Neural progenitor cell (in vitro differentiated cells): Measurements from ENCODE around the gene NHLRC1. TPM values are rescaled to one million over a fixed set of nuclear protein-coding genes. Genes with fewer than 3 reads are reported as not detected.

Experiments
- DNase-seq: peaks from one replicate; pipeline ENCODE4 v3.0.0-alpha.2; 2016; ENCODE audit warnings: low spot score
- H2AFZ ChIP-seq: fragments of 200-600 bp; sonication (generic); replicated peaks from 2 replicates; pipeline ENCODE4 v1.6.1; 2016; ENCODE audit warnings: antibody characterized with exemption
- H3F3A ChIP-seq: fragments of 200-600 bp; sonication (generic); 2 replicates; pipeline ENCODE4 v1.6.1; 2016; ENCODE audit warnings: antibody characterized with exemption, low read depth
- H3K27ac ChIP-seq: fragments of 200-600 bp; sonication (generic); 2 replicates; pipeline ENCODE4 v1.5.1; 2016; ENCODE audit warnings: mild to moderate bottlenecking
- H3K27me3 ChIP-seq: fragments of 200-600 bp; sonication (generic); 2 replicates; pipeline ENCODE4 v1.6.1; 2016; ENCODE audit warnings: mild to moderate bottlenecking, moderate library complexity
- H3K36me3 ChIP-seq: fragments of 200-600 bp; sonication (generic); 2 replicates; pipeline ENCODE4 v1.5.1; 2016
- H3K4me1 ChIP-seq: fragments of 200-600 bp; sonication (generic); 2 replicates; pipeline ENCODE4 v1.6.1; 2016; ENCODE audit warnings: mixed run types
- H3K4me2 ChIP-seq: fragments of 200-600 bp; sonication (generic); 2 replicates; pipeline ENCODE4 v1.6.1; 2016
- H3K4me3 ChIP-seq: fragments of 200-600 bp; sonication (generic); 2 replicates; pipeline ENCODE4 v1.5.1; 2016
- H3K79me2 ChIP-seq: fragments of 200-600 bp; sonication (generic); 2 replicates; pipeline ENCODE4 v1.6.1; 2016; ENCODE audit warnings: low read depth
- H3K9ac ChIP-seq: fragments of 200-600 bp; sonication (generic); 2 replicates; pipeline ENCODE4 v1.6.1; 2016
- H3K9me3 ChIP-seq: fragments of 200-600 bp; sonication (generic); 2 replicates; pipeline ENCODE4 v1.5.1; 2016; ENCODE audit warnings: low read depth
- H4K20me1 ChIP-seq: fragments of 200-600 bp; sonication (generic); 2 replicates; pipeline ENCODE4 v1.6.1; 2016; ENCODE audit warnings: low read depth
- H3K27ac Mint-ChIP-seq: 3 replicates; pipeline ENCODE4 v1.8.0; 2021; ENCODE audit warnings: mixed read lengths
- H3K27me3 Mint-ChIP-seq: 2 replicates; pipeline ENCODE4 v1.8.0; 2022; ENCODE audit warnings: low read depth, mild to moderate bottlenecking, inconsistent platforms, moderate library complexity, mixed read lengths; ENCODE audit not compliant: insufficient read depth
- H3K36me3 Mint-ChIP-seq: 3 replicates; pipeline ENCODE4 v1.8.0; 2021; ENCODE audit warnings: mixed read lengths
- H3K4me1 Mint-ChIP-seq: 3 replicates; pipeline ENCODE4 v1.8.0; 2021; ENCODE audit warnings: mixed read lengths
- H3K4me3 Mint-ChIP-seq: 3 replicates; pipeline ENCODE4 v1.8.0; 2021; ENCODE audit warnings: mild to moderate bottlenecking, moderate library complexity, mixed read lengths
- H3K9me3 Mint-ChIP-seq: 3 replicates; pipeline ENCODE4 v1.8.0; 2020; ENCODE audit warnings: mixed read lengths
- CTCF ChIP-seq: fragments of 200-600 bp; sonication (generic); IDR thresholded peaks from 2 replicates; pipeline ENCODE4 v1.5.1; 2017; ENCODE audit warnings: antibody characterized with exemption, mild to moderate bottlenecking
- EZH2 ChIP-seq: fragments of 200-600 bp; sonication (generic); IDR thresholded peaks from 2 replicates; pipeline ENCODE4 v1.6.1; 2017; ENCODE audit warnings: antibody characterized with exemption, mild to moderate bottlenecking, moderate library complexity
- EZH2phosphoT487 ChIP-seq: fragments of 200-600 bp; sonication (generic); IDR thresholded peaks from 2 replicates; pipeline ENCODE4 v1.6.1; 2017; ENCODE audit warnings: antibody characterized with exemption
- total RNA-seq: library from RNA; depleted of rRNA; stranded (reverse); fragments of >200 nt; gene quantifications from 2 replicates; pipeline ENCODE4 v1.2.3, GENCODE V29; 2015; ENCODE audit warnings: low replicate concordance

Gene NHLRC1
- total RNA-seq, 1 donor from 2014 or later: not detected

DNA sequence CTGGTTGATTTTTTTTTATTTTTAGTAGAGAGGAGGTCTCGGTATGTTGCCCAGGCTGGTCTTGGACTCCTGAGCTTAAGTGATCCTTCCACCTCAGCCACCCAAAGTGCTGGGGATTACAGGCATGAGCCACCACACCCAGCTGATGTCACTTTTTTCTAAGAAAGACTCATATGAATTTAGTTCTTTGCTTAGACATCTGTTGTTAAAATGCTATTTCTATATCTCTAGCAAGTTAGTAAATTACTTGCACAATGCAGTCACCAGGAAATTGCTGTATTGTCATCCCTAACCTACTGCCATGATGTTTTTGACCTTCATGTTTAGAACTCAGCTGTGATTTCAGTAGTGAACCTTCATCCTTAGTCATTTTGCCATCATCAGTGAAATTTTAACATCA lies 38.4 kb upstream of the NHLRC1 start:
- H2AFZ ChIP-seq: no peak overlapping the region
- H3K79me2 ChIP-seq: no peaks in the 10 kb centered on the region
- H3K4me2 ChIP-seq: no peak overlapping the region
- peaks cover 6% of the 10 kb centered on the region for H3F3A ChIP-seq
- H3K9ac ChIP-seq: no peak overlapping the region
- no peak for DNase-seq
- H3K9me3 ChIP-seq: no peaks in the 10 kb centered on the region
- H3K27me3 ChIP-seq: no peaks in the 10 kb centered on the region
- H4K20me1 ChIP-seq: no peaks in the 10 kb centered on the region
- Mint-ChIP-seq H3K27me3 (no peaks in the 10 kb centered on the region), H3K4me1 (peaks cover 5% of the 10 kb centered on the region), H3K9me3 (no peaks in the 10 kb centered on the region), H3K36me3 (peaks cover 16% of the 10 kb centered on the region), H3K27ac (no peak overlapping the region), H3K4me3 (no peak overlapping the region)
- H3K4me1 ChIP-seq: peaks cover 4% of the 10 kb centered on the region
- H3K4me3 ChIP-seq: no peak overlapping the region
- TF ChIP-seq CTCF (no peak), EZH2phosphoT487 (no peak), EZH2 (no peak)
- no peak overlapping the region for H3K27ac ChIP-seq
- no peaks in the 10 kb centered on the region for H3K36me3 ChIP-seq

- peaks cover 19% of the 10 kb centered on the region for H3K4me1 ChIP-seq
- H3K9ac ChIP-seq: no peak overlapping the region
- no peak overlapping the region for H3K27ac ChIP-seq
- TF ChIP-seq EZH2 (no peak), CTCF (peak; percentile 41)
- H3K4me2 ChIP-seq: peak overlapping the region; percentile 87
- H2AFZ ChIP-seq: peak overlapping the region; percentile 99
- Mint-ChIP-seq H3K27ac (no peak overlapping the region), H3K4me3 (peak overlapping the region; percentile 88), H3K36me3 (peaks cover 5% of the 10 kb centered on the region), H3K9me3 (no peaks in the 10 kb centered on the region), H3K27me3 (no peaks in the 10 kb centered on the region), H3K4me1 (peaks cover 15% of the 10 kb centered on the region)
- H3K9me3 ChIP-seq: no peaks in the 10 kb centered on the region
- H3K27me3 ChIP-seq: no peaks in the 10 kb centered on the region
- peaks cover 17% of the 10 kb centered on the region for H3K79me2 ChIP-seq
- no peaks in the 10 kb centered on the region for H4K20me1 ChIP-seq
- H3K36me3 ChIP-seq: no peaks in the 10 kb centered on the region
- DNase-seq: peak; percentile 78
- peak overlapping the region; percentile 96 for H3K4me3 ChIP-seq
- peaks cover 26% of the 10 kb centered on the region for H3F3A ChIP-seq
These were observed 33.5 kb upstream of the NHLRC1 start for GRCh38 chr6:18155864-18156421.

DNA sequence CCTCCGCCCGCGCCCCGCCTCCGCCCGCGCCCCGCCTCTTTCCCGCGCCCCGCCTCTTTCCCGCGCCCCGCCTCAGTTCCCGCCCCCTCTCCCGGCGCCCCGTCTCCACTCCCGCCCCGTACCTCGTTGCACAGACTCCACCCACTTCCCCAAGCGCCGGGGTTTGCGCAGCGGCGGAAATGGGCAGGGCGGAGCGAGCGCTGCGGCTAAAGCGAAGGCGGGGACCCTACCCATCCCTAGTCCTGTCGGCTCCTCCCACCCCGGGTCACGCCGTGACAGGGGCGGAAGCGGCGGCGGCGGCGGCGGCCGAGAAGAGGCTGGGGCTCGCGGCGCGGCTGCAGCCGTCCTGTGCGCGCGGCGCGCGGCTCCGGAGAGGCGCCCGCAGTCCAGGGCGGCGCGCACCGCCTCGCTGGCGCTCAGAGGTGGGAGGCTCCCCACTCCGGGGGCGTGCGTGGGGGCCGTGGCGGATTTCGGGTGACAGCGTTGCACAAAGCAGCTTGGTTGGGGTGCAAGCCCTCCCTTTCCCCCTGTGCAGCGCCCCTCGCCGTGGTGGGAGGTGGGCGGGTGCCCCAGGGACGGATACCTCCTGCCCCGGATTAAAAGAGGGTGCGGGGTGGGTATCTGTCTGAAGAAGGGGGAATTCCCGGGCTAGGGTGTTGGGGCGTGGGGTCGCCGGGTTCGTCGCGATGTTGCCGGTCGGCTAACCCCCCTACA lies 32.8 kb upstream of the NHLRC1 start, which contains the start of gene KDM1B:
KDM1B (plus strand) TSS at position 273 of the 714 bp plus-strand sequence. CDS start 4,474 bp downstream, outside the sequence.
- H2AFZ ChIP-seq: peak within 1 kb of the TSS; percentile 99
- no peaks in the 10 kb centered on the region for H3K9me3 ChIP-seq
- Mint-ChIP-seq H3K27ac (peak within 1 kb of the TSS; percentile 81), H3K4me3 (peak within 1 kb of the TSS; percentile 97), H3K27me3 (no peaks in the 10 kb centered on the region), H3K4me1 (peaks cover 15% of the 10 kb centered on the region), H3K9me3 (no peaks in the 10 kb centered on the region), H3K36me3 (peaks cover 5% of the 10 kb centered on the region)
- peak; percentile 99 for DNase-seq
- peaks cover 26% of the 10 kb centered on the region for H3F3A ChIP-seq
- TF ChIP-seq EZH2phosphoT487 (no peak), EZH2 (no peak), CTCF (no peak)
- H3K9ac ChIP-seq: peak within 1 kb of the TSS; percentile 64
- peaks cover 19% of the 10 kb centered on the region for H3K4me1 ChIP-seq
- peak within 1 kb of the TSS; percentile 97 for H3K4me2 ChIP-seq
- peaks cover 17% of the 10 kb centered on the region for H3K79me2 ChIP-seq
- H3K36me3 ChIP-seq: no peaks in the 10 kb centered on the region
- H4K20me1 ChIP-seq: no peaks in the 10 kb centered on the region
- H3K4me3 ChIP-seq: peak within 1 kb of the TSS; percentile 98
- H3K27me3 ChIP-seq: no peaks in the 10 kb centered on the region
- peak within 1 kb of the TSS; percentile 78 for H3K27ac ChIP-seq
